Right renal cortex interstitium (tissue), 3 donors: ENCODE data around the gene CAST. TPM values are rescaled to one million over a fixed set of nuclear protein-coding genes. Genes with fewer than 3 reads are reported as not detected.
A peak's percentile ranks its signal among the peaks of the same experiment; 100 is the strongest.

ENCODE experiments used
- DNase-seq, 3 donors: peaks; one replicate each; pipeline ENCODE4 v3.0.0-alpha.2; 2013; ENCODE audit warnings: low read depth in 3 of 3, low spot score in 2 of 3
- polyA plus RNA-seq, 3 donors: library from polyadenylated mRNA; unstranded; fragments of 120-200 nt; gene quantifications; one replicate each; pipeline ENCODE4 v1.2.1, GENCODE V29; 2013; ENCODE audit not compliant: insufficient read length in 3 of 3

The CAST gene
- polyA plus RNA-seq, 3 donors: 143 to 185 (median 158) TPM

GRCh38 chr5:96669909-96670308 lies 7.7 kb downstream of the CAST start:
- DNase-seq: no peak

GRCh38 chr5:96671441-96671840 lies 9.3 kb downstream of the CAST start:
- no peak for DNase-seq

GRCh38 chr5:96673127-96673526 lies 11.0 kb downstream of the CAST start:
- DNase-seq: no peak

GRCh38 chr5:96675882-96676281 lies 13.7 kb downstream of the CAST start:
- DNase-seq: no peak

- DNase-seq: no peak
Observed at GRCh38 chr5:96677496-96677895, 15.3 kb downstream of the CAST start.

- no peak for DNase-seq
Observed at GRCh38 chr5:96679293-96679692, 17.1 kb downstream of the CAST start.

GRCh38 chr5:96680759-96681470 lies 18.7 kb downstream of the CAST start:
- no peak for DNase-seq

GRCh38 chr5:96683392-96683791 lies 21.2 kb downstream of the CAST start:
- no peak for DNase-seq

GRCh38 chr5:96683810-96684209 lies 21.6 kb downstream of the CAST start:
- no peak for DNase-seq

GRCh38 chr5:96687080-96687479 lies 24.9 kb downstream of the CAST start:
- DNase-seq: no peak

GRCh38 chr5:96687812-96688453 lies 25.8 kb downstream of the CAST start:
- DNase-seq: no peak

GRCh38 chr5:96690861-96691260 lies 28.7 kb downstream of the CAST start:
- no peak for DNase-seq

- no peak for DNase-seq
Observed at GRCh38 chr5:96691503-96692303, 29.5 kb downstream of the CAST start.

GRCh38 chr5:96692441-96692840 lies 30.3 kb downstream of the CAST start:
- DNase-seq: no peak

GRCh38 chr5:96699186-96699820 lies 37.1 kb downstream of the CAST start:
- DNase-seq: no peak

- DNase-seq: peak in 2 of 3 donors; percentile 73 to 82
Observed at GRCh38 chr5:96702503-96703383, 40.6 kb downstream of the CAST start.

GRCh38 chr5:96703384-96703920 lies 41.3 kb downstream of the CAST start:
- peak in 1 of 3 donors; percentile 31 for DNase-seq

- no peak for DNase-seq
Observed at GRCh38 chr5:96703995-96704394, 41.8 kb downstream of the CAST start.

- DNase-seq: no peak
Observed at GRCh38 chr5:96706433-96707111, 44.4 kb downstream of the CAST start.
